ENCODE measurements around the gene DPAGT1.

DNA sequence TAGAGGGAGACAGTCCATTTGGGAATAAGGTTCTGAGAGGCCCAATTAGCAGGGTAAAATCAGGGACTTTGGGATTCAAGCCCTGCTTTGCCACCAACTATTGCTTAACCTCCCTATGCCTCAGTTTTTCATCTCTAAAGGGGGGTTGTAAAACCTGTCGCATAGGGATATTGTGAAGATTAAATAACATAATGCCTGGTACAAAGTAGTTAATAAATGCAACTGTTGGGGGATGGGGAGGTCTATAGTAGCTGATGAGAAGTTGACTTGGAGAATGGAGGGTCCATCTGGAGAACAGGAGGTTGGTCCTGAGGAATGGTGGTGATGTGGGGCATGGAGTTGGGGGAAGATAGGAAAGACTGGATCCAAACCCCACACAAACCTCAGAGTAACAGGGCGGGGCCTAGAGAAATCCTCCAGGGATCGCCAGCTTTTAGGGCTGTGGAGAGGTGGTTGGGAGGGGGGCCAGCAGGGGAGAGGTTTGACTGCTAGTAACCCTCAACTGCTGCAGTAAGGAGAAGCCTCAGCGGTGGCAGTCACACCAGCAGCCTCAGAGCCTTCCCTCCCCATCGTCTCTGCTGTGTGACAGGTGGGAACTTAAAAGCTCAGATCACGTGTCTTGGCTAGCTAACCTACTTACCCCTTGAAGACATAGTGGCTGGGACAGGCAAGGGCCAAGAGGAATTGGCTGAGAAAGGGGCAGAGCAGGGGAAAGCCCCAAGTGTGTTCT, 46.1 kb upstream of the DPAGT1 start:
- TF ChIP-seq FOXK2 (IDR thresholded peaks at IDR 0.05), result no peak
- TF ChIP-seq, protein P1, sequence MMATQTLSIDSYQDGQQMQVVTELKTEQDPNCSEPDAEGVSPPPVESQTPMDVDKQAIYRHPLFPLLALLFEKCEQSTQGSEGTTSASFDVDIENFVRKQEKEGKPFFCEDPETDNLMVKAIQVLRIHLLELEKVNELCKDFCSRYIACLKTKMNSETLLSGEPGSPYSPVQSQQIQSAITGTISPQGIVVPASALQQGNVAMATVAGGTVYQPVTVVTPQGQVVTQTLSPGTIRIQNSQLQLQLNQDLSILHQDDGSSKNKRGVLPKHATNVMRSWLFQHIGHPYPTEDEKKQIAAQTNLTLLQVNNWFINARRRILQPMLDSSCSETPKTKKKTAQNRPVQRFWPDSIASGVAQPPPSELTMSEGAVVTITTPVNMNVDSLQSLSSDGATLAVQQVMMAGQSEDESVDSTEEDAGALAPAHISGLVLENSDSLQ (IDR thresholded peaks at IDR 0.05), result no peak
- no peak for TF ChIP-seq LEF1 (IDR thresholded peaks at IDR 0.05; ENCODE audit: borderline replicate concordance)
- TF ChIP-seq TARDBP (IDR thresholded peaks at IDR 0.05), result no peak
- TF ChIP-seq ZNF384 (IDR thresholded peaks at IDR 0.05), result no peak
